ENCODE measurements around the gene SLC6A19.

GRCh38 chr5:1171340-1171941 lies 30.0 kb upstream of the SLC6A19 start:
- TF ChIP-seq POLR2AphosphoS5 (IDR thresholded peaks at IDR 0.05; ENCODE audit: insufficient read depth in 1 of 2, low read depth in 1 of 2) (no peak), CTCF (IDR thresholded peaks at IDR 0.05) (no peak)
